ENCODE measurements around the gene INSIG1. TPM values are rescaled to one million over a fixed set of nuclear protein-coding genes. Genes with fewer than 3 reads are reported as not detected.

Gene INSIG1
- total RNA-seq, 1 donor from 2014 or later, result 109 TPM

- DNase-seq, result no peak
These were observed 12.3 kb upstream of the INSIG1 start for GRCh38 chr7:155285423-155285822.

GRCh38 chr7:155285833-155286232 is 11.8 kb upstream of the INSIG1 start:
- DNase-seq, result no peak

DNA sequence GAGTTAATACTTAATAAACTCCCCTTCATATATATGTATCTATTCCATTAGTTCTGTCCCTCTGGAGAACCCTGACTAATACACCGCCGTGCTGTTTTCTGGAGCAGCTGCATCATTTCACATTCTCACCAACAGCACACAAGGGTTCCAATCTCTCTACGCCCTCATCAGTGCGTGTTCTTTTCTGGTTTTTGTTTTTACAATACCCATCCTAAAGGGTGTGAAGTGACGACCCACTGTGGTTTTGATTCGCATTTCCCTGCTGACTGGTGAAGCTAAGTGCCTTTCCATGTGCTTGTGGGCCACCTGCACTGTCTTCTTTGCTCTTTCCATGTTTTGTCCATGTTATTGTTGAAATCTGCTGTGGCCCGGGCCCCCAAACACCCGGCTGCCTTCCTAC is 11.0 kb upstream of the INSIG1 start:
- DNase-seq, result no peak

GRCh38 chr7:155287284-155287935 is 10.3 kb upstream of the INSIG1 start:
- DNase-seq, result no peak

- no peak for DNase-seq
These were observed 9.6 kb upstream of the INSIG1 start for GRCh38 chr7:155288055-155288454.

DNA sequence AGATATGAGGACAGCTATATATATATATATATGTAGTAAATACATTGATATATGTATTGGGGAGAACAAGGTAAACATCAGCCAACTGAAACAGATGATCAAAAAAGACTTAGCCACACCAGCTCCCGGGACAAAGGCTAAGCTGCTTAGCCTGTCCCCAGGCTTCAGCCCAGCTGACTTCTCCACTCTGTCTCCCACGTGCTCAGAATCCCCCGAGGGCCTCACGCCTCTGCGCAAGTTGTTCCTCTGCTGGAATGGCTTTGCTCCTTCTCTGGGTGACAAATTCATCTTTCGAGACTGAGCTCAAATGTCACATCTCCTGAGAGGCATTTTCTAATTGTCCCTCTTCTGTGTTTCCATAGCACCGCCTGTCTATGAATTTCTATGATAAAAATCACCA is 8.6 kb upstream of the INSIG1 start:
- DNase-seq, result no peak

DNA sequence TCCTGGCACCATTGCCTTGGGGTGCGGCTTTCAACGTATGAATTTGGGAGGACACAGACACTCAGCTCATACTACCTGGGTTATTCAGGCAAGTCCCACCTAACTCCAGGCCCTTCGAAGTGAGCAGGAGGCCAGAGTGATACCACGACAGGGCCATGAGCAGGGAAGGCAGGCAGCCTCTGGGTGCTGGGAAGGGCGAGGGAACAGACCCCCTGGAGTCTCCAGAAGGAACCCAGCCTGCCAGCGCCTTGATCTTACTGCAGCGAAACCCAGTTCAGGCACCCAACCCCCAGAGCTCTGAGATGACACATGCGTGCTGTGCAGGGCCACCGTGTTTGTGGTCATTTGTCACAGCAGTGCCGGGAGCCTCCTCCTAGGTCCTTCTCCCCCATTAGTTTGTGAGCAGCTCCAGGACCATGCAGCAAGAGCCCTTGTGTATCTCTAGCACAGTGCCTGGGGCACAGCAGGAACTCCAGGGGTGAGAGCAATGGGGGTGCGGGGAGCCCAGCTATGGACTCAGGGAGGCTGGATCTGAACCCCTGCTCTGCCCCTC is 7.7 kb upstream of the INSIG1 start:
- no peak for DNase-seq

DNA sequence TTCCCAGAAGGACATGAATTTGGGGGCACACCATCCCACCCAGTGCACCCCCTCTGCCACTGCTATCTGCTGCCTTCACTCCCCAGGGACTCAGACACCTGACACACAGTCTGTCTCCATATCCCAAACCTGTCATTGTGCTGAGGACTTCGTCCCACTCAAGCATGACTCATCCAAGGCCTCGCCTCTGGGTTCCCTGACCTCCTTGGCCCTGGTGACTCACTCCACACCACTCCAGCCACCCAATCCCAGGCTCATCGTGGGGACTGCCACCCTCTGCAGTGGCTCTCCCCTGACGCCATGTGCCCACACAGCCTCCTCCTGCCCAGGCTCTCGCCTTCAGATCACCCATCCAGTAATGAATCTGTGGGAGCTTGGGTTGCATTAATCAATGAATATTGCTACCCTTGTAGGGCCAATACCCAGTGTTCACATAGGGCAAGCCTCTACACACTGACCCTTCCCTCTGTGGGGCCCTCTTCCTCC is 6.6 kb upstream of the INSIG1 start:
- DNase-seq, result no peak

- DNase-seq, result no peak
These were observed 5.9 kb upstream of the INSIG1 start for GRCh38 chr7:155291729-155292128.

- no peak for DNase-seq
These were observed 4.9 kb upstream of the INSIG1 start for GRCh38 chr7:155292680-155293226.

DNA sequence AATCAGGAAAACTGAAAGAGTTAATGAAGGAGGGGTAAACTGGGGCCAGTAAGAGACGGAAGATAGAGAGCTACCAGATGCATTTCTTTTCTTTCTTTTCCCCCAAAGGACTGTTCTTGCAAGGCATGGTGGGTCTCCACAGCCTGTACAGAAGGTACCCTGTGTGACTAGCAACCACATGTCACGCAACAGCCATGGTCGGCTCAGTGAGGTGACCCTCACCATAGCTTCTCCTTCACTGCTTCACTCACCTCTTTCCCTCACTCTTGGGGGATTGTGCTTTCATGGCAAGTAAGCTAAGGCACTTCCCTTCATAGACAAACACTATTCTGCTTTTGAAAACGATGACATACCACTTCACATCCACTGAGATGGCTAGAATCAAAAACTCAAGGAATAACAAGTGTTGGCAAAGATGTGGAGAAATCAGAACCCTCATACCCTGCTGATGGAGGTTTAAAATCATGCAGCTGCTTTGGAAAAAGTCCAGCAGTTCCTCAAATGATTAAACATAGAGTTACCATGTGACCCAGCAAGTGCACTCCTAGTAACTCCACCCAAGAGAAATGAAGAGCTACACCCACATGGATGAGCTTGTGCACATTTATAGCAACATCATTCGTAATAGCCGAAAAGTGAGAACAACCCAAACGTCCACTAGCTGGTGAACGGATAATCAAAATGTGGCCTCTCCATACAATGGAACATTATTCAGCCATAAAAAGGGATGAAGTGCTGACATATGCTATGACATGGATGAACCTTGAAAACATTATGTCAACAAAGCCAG is 3.8 kb upstream of the INSIG1 start:
- DNase-seq, result no peak

- no peak for DNase-seq
These were observed 3.2 kb upstream of the INSIG1 start for GRCh38 chr7:155294511-155294778.

DNA sequence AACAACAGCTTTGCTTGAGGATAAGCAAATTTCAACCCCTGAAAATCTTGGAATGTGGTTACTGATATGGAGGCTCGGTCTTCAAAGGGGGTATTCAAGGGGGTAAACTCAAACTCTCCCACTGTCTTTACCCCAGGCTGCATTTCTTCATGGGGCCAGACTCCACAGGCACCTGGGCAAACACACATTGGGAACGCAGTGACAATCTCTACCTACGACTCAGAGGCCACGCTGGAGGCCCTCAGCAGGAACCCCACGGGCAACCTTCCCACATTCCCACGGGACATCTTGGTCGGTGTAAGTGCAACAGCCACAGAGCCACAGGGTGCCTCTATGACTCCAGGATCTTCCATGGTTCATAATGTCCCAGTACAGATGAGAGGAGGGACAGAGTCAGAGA is 2.2 kb upstream of the INSIG1 start:
- no peak for DNase-seq

GRCh38 chr7:155296006-155296787 is 1.5 kb upstream of the INSIG1 start:
- no peak for DNase-seq

DNA sequence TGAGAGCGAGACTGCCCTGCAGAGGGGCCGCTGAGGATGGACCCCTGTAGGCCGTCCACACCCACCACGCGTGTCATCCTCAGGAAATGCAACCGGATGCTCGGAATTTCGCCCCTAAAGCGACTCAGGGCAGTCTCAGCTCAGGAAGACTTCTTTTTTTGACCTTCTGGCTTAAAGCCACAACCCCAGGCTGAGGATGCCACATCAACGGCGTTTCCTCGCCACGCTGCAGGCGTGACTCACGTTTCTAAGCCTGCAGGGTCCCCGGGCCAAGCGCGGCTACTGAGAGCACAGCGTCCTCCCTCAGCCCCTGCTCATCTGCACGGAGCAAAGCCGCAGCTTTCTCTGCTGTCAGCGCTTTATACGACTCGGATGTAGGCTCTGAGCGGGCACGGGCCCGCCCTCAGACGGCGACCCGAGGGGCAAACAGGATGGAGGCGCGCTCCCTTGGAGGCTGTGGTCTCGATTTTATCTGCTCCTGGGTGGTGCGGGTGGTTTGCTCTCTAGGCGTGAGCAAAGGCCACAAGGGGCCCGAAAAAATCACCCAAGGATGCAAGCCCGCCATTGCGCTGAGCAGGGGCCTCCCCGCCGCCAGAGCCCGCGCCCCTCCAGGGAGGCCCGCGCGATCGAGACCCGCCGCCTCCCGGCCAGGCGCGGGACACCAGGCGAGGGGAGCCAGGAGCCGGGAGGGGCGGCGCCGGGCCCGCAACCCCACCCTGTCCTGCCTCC is 726 bp upstream of the INSIG1 start:
- no peak for DNase-seq

DNA sequence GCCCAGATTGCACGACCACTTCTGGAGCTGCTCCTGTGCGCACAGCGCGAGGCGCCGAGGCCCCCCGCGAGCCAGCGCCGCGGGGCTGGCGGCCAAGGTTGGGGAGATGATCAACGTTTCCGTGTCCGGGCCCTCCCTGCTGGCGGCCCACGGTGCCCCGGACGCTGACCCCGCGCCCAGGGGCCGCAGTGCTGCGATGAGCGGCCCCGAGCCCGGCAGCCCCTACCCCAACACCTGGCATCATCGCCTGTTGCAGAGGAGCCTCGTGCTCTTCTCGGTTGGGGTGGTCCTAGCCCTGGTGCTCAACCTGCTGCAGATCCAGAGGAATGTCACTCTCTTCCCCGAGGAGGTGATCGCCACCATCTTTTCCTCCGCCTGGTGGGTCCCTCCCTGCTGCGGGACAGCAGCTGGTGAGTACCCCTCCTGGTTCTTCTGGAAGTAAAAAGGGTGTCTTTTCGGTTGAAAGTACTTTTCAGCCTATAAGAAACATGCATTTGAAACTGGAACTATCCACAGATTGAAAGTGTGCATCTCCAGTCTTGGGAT is 683 bp downstream of the INSIG1 start:
- no peak for DNase-seq

DNA sequence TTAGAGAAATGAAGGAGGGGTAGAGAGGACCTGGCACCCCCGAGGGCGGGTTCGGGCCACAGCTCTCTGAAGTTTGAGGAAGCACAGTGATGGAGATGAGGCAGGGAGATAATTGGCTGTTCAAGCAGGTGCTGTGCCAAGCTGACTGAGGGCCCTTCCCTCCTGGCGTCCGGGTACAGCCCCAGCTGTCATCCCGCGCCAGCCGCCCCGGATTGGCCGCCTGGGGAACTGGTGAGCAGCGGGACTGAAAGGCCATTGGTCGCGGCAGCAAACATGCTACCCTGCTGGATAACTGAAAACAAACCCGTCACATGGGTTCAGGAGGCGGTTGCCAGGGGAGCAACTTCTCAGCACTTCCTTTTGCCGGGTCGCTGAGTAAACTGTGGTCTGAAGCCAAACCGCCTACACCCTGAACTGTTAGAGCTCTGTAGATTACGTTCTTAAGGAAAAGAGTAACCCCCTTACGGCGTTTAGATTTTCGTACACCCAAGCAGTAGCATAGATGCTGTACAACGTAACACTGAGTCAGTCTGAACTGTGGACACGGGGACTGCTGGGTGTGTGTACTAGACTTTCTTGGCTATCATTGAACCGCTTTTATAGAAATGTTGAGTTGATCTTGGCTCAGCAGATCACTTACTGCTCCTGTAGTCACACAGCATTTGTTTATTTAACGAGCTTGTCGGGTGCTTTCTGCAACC is 1.3 kb downstream of the INSIG1 start:
- DNase-seq, result peak; percentile 98

- DNase-seq, result no peak
These were observed 2.0 kb downstream of the INSIG1 start for GRCh38 chr7:155299535-155300202.

DNA sequence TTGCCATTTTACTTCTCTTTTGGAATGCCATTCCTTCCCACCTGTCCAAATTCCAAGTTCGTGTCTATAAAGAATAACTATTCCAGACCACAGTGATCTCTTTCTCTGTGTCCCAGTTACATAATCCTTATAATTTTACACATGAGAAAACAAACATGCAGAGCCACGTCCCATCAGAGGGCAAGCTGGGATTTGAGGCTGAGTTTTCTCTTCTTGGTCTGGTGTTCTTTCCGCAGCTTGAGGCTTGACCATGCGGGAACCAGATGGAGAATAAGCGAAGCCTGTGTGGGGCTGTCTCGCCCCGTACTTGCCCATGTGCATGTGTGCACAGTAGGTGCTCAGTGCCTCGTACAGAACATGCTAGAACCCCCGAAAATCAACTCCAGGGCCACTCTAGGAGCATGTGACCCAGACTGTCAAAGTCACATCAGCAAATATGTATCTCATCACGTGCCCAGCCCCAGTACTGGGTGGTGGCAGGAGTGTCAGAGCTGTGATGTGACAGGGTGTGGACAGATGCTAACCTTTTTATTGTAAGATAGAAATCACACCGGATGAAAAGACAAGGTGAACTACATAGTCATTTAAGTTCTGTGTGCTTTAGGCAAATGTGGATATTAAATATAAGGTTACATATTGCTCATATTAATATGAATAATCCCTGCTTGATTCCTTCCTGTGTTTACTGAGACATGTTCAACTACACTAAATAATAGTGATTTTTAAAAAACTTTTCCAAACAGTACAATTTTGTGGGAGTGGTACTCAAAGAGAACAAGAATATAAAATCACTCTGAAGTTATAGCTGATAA is 3.2 kb downstream of the INSIG1 start:
- no peak for DNase-seq

Measured in occipital lobe (tissue), 2 donors.